Bronchial epithelial cell (primary cell): ENCODE measurements around the gene CCDC180. TPM values are rescaled to one million over a fixed set of nuclear protein-coding genes. Genes with fewer than 3 reads are reported as not detected.

ENCODE experiments used
- DNase-seq: peaks from one replicate; pipeline ENCODE4 v3.0.0-alpha.2; 2010; ENCODE audit warnings: low read depth
- FAIRE-seq: peaks from 2 replicates; lab custom pipeline; 2011; peaks lifted over from hg19 to GRCh38; lab: Jason Lieb, UNC
- H3K27me3 ChIP-seq: 2 replicates; pipeline ENCODE4 v1.5.1; 2011; ENCODE audit warnings: low read length; ENCODE audit not compliant: control insufficient read depth, insufficient read depth
- H3K36me3 ChIP-seq: 2 replicates; pipeline ENCODE4 v1.5.1; 2011; ENCODE audit warnings: low read length; ENCODE audit not compliant: control insufficient read depth, insufficient read depth
- H3K4me3 ChIP-seq: 2 replicates; pipeline ENCODE4 v1.5.1; 2011; ENCODE audit warnings: mild to moderate bottlenecking, low read depth, low read length, control low read depth
- total RNA-seq: library from RNA; depleted of rRNA; stranded (reverse); fragments of >200 nt; gene quantifications from 2 replicates; pipeline ENCODE4 v1.2.1, GENCODE V29; 2014
- TF ChIP-seq, protein P1 (sequence below): IDR thresholded peaks from 2 replicates; pipeline ENCODE4 v1.5.1; 2011; ENCODE audit warnings: mild to moderate bottlenecking, moderate library complexity, low read length, control low read depth, inconsistent platforms; ENCODE audit not compliant: insufficient read depth, severe bottlenecking

CCDC180 gene
- total RNA-seq, 1 donor from 2014 or later, result under 0.01 TPM

DNA sequence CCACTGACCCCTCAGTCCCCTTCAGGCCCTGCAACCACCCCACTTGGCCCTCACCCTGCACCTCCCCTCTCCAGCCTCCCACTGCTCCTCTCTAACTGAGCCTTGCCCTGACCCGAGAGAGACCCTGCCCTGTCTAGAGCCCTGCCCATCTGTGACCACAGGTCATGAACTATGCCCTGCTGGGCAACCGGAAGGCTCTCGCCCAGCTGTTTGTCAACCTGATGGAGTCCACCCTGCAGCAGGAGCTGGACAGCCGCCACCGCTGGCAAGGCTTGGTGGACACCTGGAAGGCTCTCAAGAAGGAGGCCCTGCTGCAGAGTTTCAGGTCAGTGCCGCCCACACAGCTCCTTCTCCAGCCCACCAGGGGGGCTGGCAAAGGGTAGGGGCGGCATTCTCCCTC lies 9.4 kb downstream of the CCDC180 start:
- no peaks in the 10 kb centered on the region for H3K27me3 ChIP-seq
- DNase-seq (no peak), FAIRE-seq (no peak)
- TF ChIP-seq, protein P1, sequence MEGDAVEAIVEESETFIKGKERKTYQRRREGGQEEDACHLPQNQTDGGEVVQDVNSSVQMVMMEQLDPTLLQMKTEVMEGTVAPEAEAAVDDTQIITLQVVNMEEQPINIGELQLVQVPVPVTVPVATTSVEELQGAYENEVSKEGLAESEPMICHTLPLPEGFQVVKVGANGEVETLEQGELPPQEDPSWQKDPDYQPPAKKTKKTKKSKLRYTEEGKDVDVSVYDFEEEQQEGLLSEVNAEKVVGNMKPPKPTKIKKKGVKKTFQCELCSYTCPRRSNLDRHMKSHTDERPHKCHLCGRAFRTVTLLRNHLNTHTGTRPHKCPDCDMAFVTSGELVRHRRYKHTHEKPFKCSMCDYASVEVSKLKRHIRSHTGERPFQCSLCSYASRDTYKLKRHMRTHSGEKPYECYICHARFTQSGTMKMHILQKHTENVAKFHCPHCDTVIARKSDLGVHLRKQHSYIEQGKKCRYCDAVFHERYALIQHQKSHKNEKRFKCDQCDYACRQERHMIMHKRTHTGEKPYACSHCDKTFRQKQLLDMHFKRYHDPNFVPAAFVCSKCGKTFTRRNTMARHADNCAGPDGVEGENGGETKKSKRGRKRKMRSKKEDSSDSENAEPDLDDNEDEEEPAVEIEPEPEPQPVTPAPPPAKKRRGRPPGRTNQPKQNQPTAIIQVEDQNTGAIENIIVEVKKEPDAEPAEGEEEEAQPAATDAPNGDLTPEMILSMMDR, result no peak
- H3K36me3 ChIP-seq, result no peaks in the 10 kb centered on the region
- no peak overlapping the region for H3K4me3 ChIP-seq

GRCh38 chr9:97318433-97318832 lies 11.0 kb downstream of the CCDC180 start:
- DNase-seq, result no peak

DNA sequence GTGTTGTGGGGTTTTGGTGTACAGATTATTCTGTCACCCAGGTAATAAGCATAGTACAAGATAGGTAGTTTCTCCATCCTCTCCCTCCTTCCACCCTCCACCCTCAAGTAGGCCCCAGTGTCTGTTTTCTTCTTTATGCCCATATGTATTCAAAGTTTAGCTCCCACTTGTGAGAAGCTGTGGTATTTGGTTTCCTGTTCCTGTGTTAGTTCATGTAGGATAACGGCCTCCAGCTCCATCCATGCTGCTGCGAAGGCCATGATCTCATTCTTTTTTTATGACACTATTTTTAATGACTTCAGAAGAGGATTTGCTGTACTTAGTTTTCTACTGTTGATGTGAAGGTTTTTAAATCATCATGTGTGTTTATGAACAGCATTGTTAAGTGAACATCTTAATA lies 11.9 kb downstream of the CCDC180 start:
- Histone ChIP-seq H3K27me3 (no peaks in the 10 kb centered on the region), H3K36me3 (no peaks in the 10 kb centered on the region), H3K4me3 (no peak overlapping the region)
- FAIRE-seq (no peak), DNase-seq (no peak)
- TF ChIP-seq, protein P1, result no peak

More at GRCh38 chr9:97318433-97318832, 11.0 kb downstream of the CCDC180 start:
- no peak overlapping the region for H3K4me3 ChIP-seq
- TF ChIP-seq, protein P1, result no peak
- no peaks in the 10 kb centered on the region for H3K36me3 ChIP-seq
- no peak for FAIRE-seq
- H3K27me3 ChIP-seq, result no peaks in the 10 kb centered on the region

DNA sequence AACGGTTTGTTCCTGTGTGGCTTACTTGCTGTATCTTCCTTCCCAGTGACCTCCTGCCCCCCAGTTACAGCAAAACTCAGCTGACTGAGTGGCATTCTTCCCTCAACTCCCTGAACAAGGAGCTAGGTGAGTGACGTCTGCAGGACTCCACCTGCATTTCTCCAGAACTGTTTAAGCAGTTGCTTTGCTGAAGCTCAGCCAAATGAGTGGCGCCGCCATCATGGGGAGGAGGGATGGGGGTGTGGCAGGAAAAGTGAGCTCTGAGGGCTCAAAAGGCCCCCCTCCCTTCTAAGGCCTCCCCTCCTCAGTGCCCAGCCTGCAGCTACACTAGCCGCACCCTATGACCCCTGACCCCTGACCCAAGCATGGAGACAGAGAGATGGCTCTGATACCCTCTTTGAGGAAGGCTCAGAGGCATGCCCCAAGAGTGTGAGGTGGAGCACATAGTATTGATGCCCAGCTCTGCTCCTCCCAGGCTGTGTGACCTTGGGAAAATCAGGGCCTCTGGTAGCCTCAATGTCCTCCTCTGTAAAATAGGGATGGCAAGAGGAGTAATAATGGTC lies 12.7 kb downstream of the CCDC180 start:
- no peak overlapping the region for H3K4me3 ChIP-seq

DNA sequence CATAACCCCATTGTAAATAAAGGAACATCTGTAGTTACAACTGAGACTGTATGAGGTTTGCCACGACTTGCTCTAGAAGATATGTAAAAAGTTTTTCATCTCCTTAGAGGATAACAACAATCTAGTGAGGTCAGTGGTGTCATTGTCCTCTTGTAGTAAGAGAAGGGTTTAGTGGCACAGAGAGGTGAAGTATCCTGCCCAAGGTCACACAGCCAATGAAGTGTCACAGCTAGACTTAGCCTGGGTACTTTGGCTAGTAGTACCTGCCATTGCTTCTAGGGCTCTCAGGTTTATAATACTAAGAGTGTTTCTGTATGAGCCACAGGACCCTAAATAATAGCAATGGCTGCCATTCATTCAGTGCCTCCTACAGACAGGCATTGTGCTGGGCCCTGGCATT lies 13.8 kb downstream of the CCDC180 start:
- no peaks in the 10 kb centered on the region for H3K36me3 ChIP-seq
- FAIRE-seq (no peak), DNase-seq (no peak)
- no peaks in the 10 kb centered on the region for H3K27me3 ChIP-seq
- H3K4me3 ChIP-seq, result no peak overlapping the region
- TF ChIP-seq, protein P1, result no peak

More for the DNA sequence above, 12.7 kb downstream of the CCDC180 start:
- H3K36me3 ChIP-seq, result no peaks in the 10 kb centered on the region
- DNase-seq (no peak), FAIRE-seq (no peak)
- no peaks in the 10 kb centered on the region for H3K27me3 ChIP-seq
- TF ChIP-seq, protein P1, result no peak

DNA sequence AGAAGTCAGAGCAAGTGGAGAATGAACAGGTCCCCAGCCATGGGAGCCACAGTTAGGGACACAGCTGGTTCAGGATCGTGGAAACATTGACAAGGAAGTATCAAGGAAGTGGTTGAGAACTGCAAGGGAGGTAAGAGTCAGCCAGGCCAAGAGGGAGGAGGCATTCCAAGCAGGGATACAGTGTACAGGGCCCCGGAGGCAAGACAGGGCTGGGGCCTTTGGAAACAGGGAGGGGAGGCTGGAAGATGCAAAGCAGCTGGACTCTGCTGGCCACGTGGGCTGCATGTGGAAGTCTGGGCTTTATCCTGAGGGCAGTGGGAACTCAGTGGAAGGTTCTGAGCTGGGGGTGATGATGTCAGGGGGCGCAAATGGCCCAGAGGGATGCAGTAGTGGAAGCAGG lies 14.2 kb downstream of the CCDC180 start:
- TF ChIP-seq, protein P1, result no peak
- Histone ChIP-seq H3K27me3 (no peaks in the 10 kb centered on the region), H3K36me3 (no peaks in the 10 kb centered on the region), H3K4me3 (no peak overlapping the region)
- FAIRE-seq (no peak), DNase-seq (no peak)
